IMR-90 (cell line): ENCODE data around the gene SLC26A6.

ENCODE experiments used
- BHLHE40 ChIP-seq: fragments of 150-350 bp; IDR thresholded peaks from 2 replicates; pipeline ENCODE4 v1.6.1; 2016; ENCODE audit warnings: mild to moderate bottlenecking, low read depth, low read length
- CEBPB ChIP-seq: IDR thresholded peaks from 2 replicates; pipeline ENCODE4 v1.6.1; 2012; ENCODE audit warnings: low read depth, low read length, improper control_type of control experiment
- CHD1 ChIP-seq: IDR thresholded peaks from 2 replicates; pipeline ENCODE4 v1.6.1; 2012; ENCODE audit warnings: low read depth, low read length, improper control_type of control experiment
- CTCF ChIP-seq: conservative IDR thresholded peaks from 2 replicates; pipeline ENCODE4 v1.5.1; 2012; ENCODE audit warnings: mild to moderate bottlenecking, low read depth, low read length, improper control_type of control experiment
- FOS ChIP-seq: fragments of 150-350 bp; IDR thresholded peaks from 2 replicates; pipeline ENCODE4 v1.6.1; 2016; ENCODE audit warnings: low read depth, low read length
- MAFK ChIP-seq: IDR thresholded peaks from 2 replicates; pipeline ENCODE4 v1.6.1; 2012; ENCODE audit warnings: low read depth, low read length, improper control_type of control experiment
- MAZ ChIP-seq: IDR thresholded peaks from 2 replicates; pipeline ENCODE4 v1.6.1; 2012; ENCODE audit warnings: low read depth, mild to moderate bottlenecking, low read length, improper control_type of control experiment, moderate library complexity, borderline replicate concordance
- MXI1 ChIP-seq: IDR thresholded peaks from 2 replicates; pipeline ENCODE4 v1.6.1; 2012; ENCODE audit warnings: low read depth, mild to moderate bottlenecking, low read length, moderate library complexity, borderline replicate concordance
- POLR2A ChIP-seq: IDR thresholded peaks from 2 replicates; pipeline ENCODE4 v1.6.1; 2012; ENCODE audit warnings: mild to moderate bottlenecking, low read depth, low read length
- RAD21 ChIP-seq: IDR thresholded peaks from 2 replicates; pipeline ENCODE4 v1.6.1; 2012; ENCODE audit warnings: low read length, improper control_type of control experiment
- RCOR1 ChIP-seq: IDR thresholded peaks from 2 replicates; pipeline ENCODE4 v1.6.1; 2012; ENCODE audit warnings: mild to moderate bottlenecking, low read length, improper control_type of control experiment; ENCODE audit not compliant: insufficient replicate concordance
- RFX5 ChIP-seq: IDR thresholded peaks from 2 replicates; pipeline ENCODE4 v1.8.0; 2012; ENCODE audit warnings: low read depth, mild to moderate bottlenecking, low read length, moderate library complexity
- SMC3 ChIP-seq: fragments of 150-350 bp; IDR thresholded peaks from 2 replicates; pipeline ENCODE4 v1.6.1; 2016; ENCODE audit warnings: low read depth, mild to moderate bottlenecking, antibody characterized with exemption, low read length, moderate library complexity
- USF2 ChIP-seq: fragments of 150-350 bp; IDR thresholded peaks from 2 replicates; pipeline ENCODE4 v1.6.1; 2017; ENCODE audit warnings: mild to moderate bottlenecking, antibody characterized with exemption, low read length, low read depth

- TF ChIP-seq CTCF (no peak), RAD21 (no peak), POLR2A (no peak), BHLHE40 (no peak), USF2 (no peak), FOS (no peak), SMC3 (no peak), RFX5 (no peak), RCOR1 (no peak), MAZ (no peak), CHD1 (no peak), CEBPB (no peak), MAFK (no peak), MXI1 (no peak)
Measured at GRCh38 chr3:48678566-48679380, 43.5 kb upstream of the SLC26A6 start.
